GM21526 (cell line): ENCODE results near the gene ST6GALNAC5.

ENCODE experiments used
- ATAC-seq: cut with Tn5 transposase; IDR thresholded peaks from one replicate; pipeline ENCODE4 v1.9.1; 2021; ENCODE audit warnings: moderate library complexity; ENCODE audit not compliant: unreplicated experiment, low FRiP score

Gene ST6GALNAC5

GRCh38 chr1:77089756-77090155 is 222.5 kb downstream of the ST6GALNAC5 start:
- ATAC-seq, result no peak

GRCh38 chr1:77095236-77095635 is 228.0 kb downstream of the ST6GALNAC5 start:
- no peak for ATAC-seq

DNA sequence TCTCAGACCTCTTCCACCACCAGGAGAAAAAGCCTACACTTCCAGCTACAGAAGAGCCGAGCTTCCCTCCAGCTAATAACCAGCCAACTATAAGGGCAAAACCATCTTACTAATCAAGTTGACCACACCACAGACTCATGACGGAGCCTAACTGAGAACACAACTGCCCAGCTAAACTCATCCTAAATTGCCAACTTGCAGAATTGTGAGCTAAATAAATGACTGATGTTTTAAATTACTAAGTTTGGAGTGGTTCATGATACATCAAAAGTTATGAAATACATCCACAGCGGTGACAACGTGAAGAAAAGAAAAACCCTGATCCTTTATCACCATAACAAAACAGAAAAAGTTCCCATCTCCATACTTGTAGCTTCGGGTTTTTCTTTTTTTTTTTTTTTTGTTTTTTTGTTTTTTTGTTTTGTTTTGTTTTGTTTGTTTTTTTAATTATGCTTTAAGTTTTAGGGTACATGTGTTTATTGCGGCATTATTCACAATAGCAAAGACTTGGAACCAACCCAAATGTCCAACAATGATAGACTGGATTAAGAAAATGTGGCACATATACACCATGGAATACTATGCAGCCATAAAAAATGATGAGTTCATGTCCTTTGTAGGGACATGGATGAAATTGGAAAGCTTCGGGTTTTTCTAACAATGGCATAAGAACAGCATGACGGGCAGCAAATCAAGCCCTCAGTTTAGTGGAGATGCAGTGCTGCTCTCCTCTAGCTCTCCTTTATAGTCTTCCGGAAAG is 229.4 kb downstream of the ST6GALNAC5 start:
- ATAC-seq, result no peak

DNA sequence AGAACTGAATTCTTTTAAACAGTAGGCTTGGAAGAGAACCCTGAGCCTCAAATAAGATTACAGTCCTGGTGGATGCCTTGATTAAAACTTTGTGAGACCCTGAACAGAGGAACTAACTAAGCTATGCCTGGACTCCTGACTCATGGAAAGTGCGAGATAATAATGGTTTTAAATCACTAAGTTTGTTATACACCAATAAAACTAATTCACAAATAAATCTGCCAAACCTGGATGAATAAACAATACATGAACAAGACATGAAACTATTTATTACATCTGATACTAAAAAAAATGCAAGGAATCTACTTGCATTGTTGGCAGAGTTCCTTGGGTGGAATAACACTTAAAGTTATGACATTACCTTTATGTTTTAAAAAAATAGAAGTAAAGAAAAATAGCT is 233.6 kb downstream of the ST6GALNAC5 start:
- no peak for ATAC-seq

DNA sequence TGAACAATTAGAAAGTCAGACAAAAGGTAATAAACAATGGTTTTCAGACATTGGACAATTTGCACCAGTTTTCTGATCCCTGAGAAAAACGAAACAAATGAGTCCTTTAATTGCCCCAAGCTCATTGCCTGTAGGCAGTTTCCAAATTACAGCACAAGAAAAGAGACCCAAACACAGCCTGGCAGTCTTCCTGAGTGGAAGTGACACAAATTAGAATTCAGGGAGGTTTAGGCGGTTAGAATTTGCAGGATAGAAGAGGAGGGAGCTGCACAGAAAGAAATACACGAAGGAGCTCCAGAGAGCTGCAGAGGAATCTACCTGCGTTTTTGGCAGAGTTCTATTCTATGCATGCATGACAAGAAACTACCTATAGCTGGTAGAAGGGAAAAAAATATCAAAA is 236.2 kb downstream of the ST6GALNAC5 start:
- ATAC-seq, result no peak

GRCh38 chr1:77104672-77105071 is 237.4 kb downstream of the ST6GALNAC5 start:
- ATAC-seq, result no peak
